SK-N-SH (cell line): Measurements from ENCODE around the gene GRK3. TPM values are rescaled to one million over a fixed set of nuclear protein-coding genes. Genes with fewer than 3 reads are reported as not detected.

Experiments used
- CTCF ChIA-PET: fragments of 300-600, 350-600 bp; formaldehyde crosslinking; extraction: SDS; loops from one replicate; lab custom pipeline; 2021; lab: Yijun Ruan, JAX
- POLR2A ChIA-PET: fragments of 350-600 bp; sonication (Branson Sonifier 250); formaldehyde crosslinking; extraction: SDS; loops from one replicate; lab custom pipeline; 2020; ENCODE audit warnings: antibody characterized with exemption, inconsistent platforms; lab: Yijun Ruan, JAX
- DNase-seq: peaks from one replicate; pipeline ENCODE4 v3.0.0; 2012
- H2AFZ ChIP-seq: fragments of 200-600 bp; sonication (generic); 2 replicates; pipeline ENCODE4 v1.8.1; 2016; ENCODE audit warnings: antibody characterized with exemption, mild to moderate bottlenecking, low read depth
- H3F3A ChIP-seq: fragments of 200-600 bp; sonication (generic); replicated peaks from 2 replicates; pipeline ENCODE3; 2016; ENCODE audit warnings: antibody characterized with exemption, mild to moderate bottlenecking; ENCODE audit not compliant: insufficient read depth
- H3K27ac ChIP-seq, 2 experiments: fragments of 200-500 bp in 1 of 2; fragments of 200-600 bp in 1 of 2; sonication (Bioruptor generic) in 1 of 2; sonication (generic), shearing (Covaris generic) in 1 of 2; 2 replicates each; pipeline versions ENCODE4 v1.5.1 to v1.6.1; 2014 to 2016; ENCODE audit warnings: low read depth in 2 of 2, inconsistent platforms in 1 of 2, low read length in 1 of 2, mild to moderate bottlenecking in 1 of 2, mixed read lengths in 1 of 2
- H3K27me3 ChIP-seq: fragments of 200-600 bp; sonication (generic), shearing (Covaris generic); 2 replicates; pipeline ENCODE4 v1.6.1; 2016; ENCODE audit warnings: mixed run types; ENCODE audit not compliant: insufficient read depth
- H3K36me3 ChIP-seq, 2 experiments: fragments of 200-500 bp in 1 of 2; fragments of 200-600 bp in 1 of 2; sonication (Bioruptor generic) in 1 of 2; sonication (generic) in 1 of 2; replicated peaks in 1 of 2; 2 replicates each; pipeline versions ENCODE3 to v1.5.1; 2014 to 2016; ENCODE audit warnings: low read length in 1 of 2, mild to moderate bottlenecking in 1 of 2; ENCODE audit not compliant: insufficient read depth in 2 of 2, control insufficient read depth in 1 of 2
- H3K4me1 ChIP-seq, 2 experiments: fragments of 200-500 bp in 1 of 2; fragments of 200-600 bp in 1 of 2; sonication (Bioruptor generic) in 1 of 2; sonication (generic), shearing (Covaris generic) in 1 of 2; 2 replicates each; pipeline versions ENCODE4 v1.5.1 to v1.6.1; 2014 to 2016; ENCODE audit warnings: low read depth in 1 of 2, low read length in 1 of 2, mixed run types in 1 of 2; ENCODE audit not compliant: insufficient read depth in 2 of 2, control insufficient read depth in 1 of 2
- H3K4me2 ChIP-seq: fragments of 200-600 bp; sonication (generic), shearing (Covaris generic); 2 replicates; pipeline ENCODE4 v1.6.1; 2017; ENCODE audit warnings: mixed run types
- H3K4me3 ChIP-seq, 2 experiments: fragments of 200-500 bp in 1 of 2; fragments of 200-600 bp in 1 of 2; sonication (Bioruptor generic) in 1 of 2; sonication (generic), shearing (Covaris generic) in 1 of 2; 2 replicates each; pipeline versions ENCODE4 v1.5.1 to v1.8.1; 2014 to 2016; ENCODE audit warnings: low read depth in 2 of 2, inconsistent platforms in 1 of 2, low read length in 1 of 2, mild to moderate bottlenecking in 1 of 2, mixed read lengths in 1 of 2, moderate library complexity in 1 of 2
- H3K79me2 ChIP-seq: fragments of 200-600 bp; sonication (generic); 2 replicates; pipeline ENCODE4 v1.8.1; 2017; ENCODE audit warnings: mild to moderate bottlenecking; ENCODE audit not compliant: insufficient read depth
- H3K9ac ChIP-seq: fragments of 200-600 bp; sonication (generic); 2 replicates; pipeline ENCODE4 v1.6.1; 2017; ENCODE audit warnings: mixed run types
- H3K9me2 ChIP-seq: fragments of 200-600 bp; sonication (generic); 2 replicates; pipeline ENCODE4 v1.6.1; 2017; ENCODE audit warnings: mixed run types
- H3K9me3 ChIP-seq: fragments of 200-600 bp; sonication (generic); 2 replicates; pipeline ENCODE4 v1.6.1; 2017; ENCODE audit warnings: mixed run types, mild to moderate bottlenecking, moderate library complexity
- H4K20me1 ChIP-seq: fragments of 200-600 bp; sonication (generic); 2 replicates; pipeline ENCODE4 v1.6.1; 2017; ENCODE audit warnings: mild to moderate bottlenecking, mixed run types; ENCODE audit not compliant: insufficient read depth
- CHD2 ChIP-seq: fragments of 150-350 bp; IDR thresholded peaks from 2 replicates; pipeline ENCODE4 v1.6.1; 2018; ENCODE audit warnings: low read length; ENCODE audit not compliant: partially characterized antibody
- FOSL2 ChIP-seq: IDR thresholded peaks from 2 replicates; pipeline ENCODE4 v1.4.0; 2012; ENCODE audit warnings: low read depth, mild to moderate bottlenecking, moderate library complexity, borderline replicate concordance
- FOXJ3 ChIP-seq: sonication (generic); formaldehyde crosslinking; IDR thresholded peaks from 2 replicates; pipeline ENCODE4 v1.5.1; 2020; ENCODE audit warnings: mild to moderate bottlenecking, missing genetic modification reagents
- FOXM1 ChIP-seq: IDR thresholded peaks from 2 replicates; pipeline ENCODE4 v1.4.0; 2012; ENCODE audit warnings: low read depth, mild to moderate bottlenecking
- GABPA ChIP-seq: IDR thresholded peaks from 2 replicates; pipeline ENCODE4 v1.4.0; 2012; ENCODE audit warnings: low read depth, mild to moderate bottlenecking
- GATA2 ChIP-seq: sonication (generic); formaldehyde crosslinking; IDR thresholded peaks from 2 replicates; pipeline ENCODE4 v1.5.0; 2020; ENCODE audit warnings: mild to moderate bottlenecking, missing genetic modification reagents
- JUND ChIP-seq: IDR thresholded peaks from 2 replicates; pipeline ENCODE4 v1.4.0; 2012
- MXI1 ChIP-seq: IDR thresholded peaks from 2 replicates; pipeline ENCODE4 v1.6.1; 2012; ENCODE audit warnings: mild to moderate bottlenecking, low read depth, low read length, improper control_type of control experiment
- POLR2AphosphoS5 ChIP-seq: IDR thresholded peaks from 2 replicates; pipeline ENCODE4 v1.6.1; 2012; ENCODE audit warnings: low read depth, low read length
- RCOR1 ChIP-seq: fragments of 150-350 bp; IDR thresholded peaks from 2 replicates; pipeline ENCODE4 v1.6.1; 2017; ENCODE audit warnings: antibody characterized with exemption, low read length
- RXRA ChIP-seq: IDR thresholded peaks from 2 replicates; pipeline ENCODE4 v1.4.0; 2012; ENCODE audit warnings: low read depth, mild to moderate bottlenecking, borderline replicate concordance
- SIN3A ChIP-seq: IDR thresholded peaks from 2 replicates; pipeline ENCODE4 v1.6.1; 2012; ENCODE audit warnings: low read depth, mild to moderate bottlenecking, low read length, moderate library complexity, borderline replicate concordance
- SMC3 ChIP-seq: IDR thresholded peaks from 2 replicates; pipeline ENCODE4 v1.6.1; 2012; ENCODE audit warnings: low read depth, low read length, improper control_type of control experiment
- TAF1 ChIP-seq: IDR thresholded peaks from 2 replicates; pipeline ENCODE4 v1.6.1; 2012; ENCODE audit warnings: low read depth, mild to moderate bottlenecking, low read length, moderate library complexity, borderline replicate concordance
- TEAD4 ChIP-seq: IDR thresholded peaks from 2 replicates; pipeline ENCODE4 v1.4.0; 2012; ENCODE audit warnings: mild to moderate bottlenecking, borderline replicate concordance; ENCODE audit not compliant: insufficient read depth
- WGBS: methylation state at CpG from one replicate; pipeline ENCODE4 v1.1.6; 2017; ENCODE audit warnings: low lambda C conversion rate; 5-methylcytosine and 5-hydroxymethylcytosine counted together
- polyA plus RNA-seq, 3 experiments: library from polyadenylated mRNA; depleted of rRNA; stranded (reverse); fragments of >200 nt; gene quantifications; 2 replicates each; pipeline ENCODE4 v1.2.3, GENCODE V29; 2012
- TF ChIP-seq, protein P1 (sequence below): IDR thresholded peaks from 2 replicates; pipeline ENCODE4; 2012
- TF ChIP-seq, protein P2 (sequence below): fragments of 200-600 bp; sonication (generic); IDR thresholded peaks from 2 replicates; pipeline ENCODE4 v1.6.1; 2017; ENCODE audit warnings: antibody characterized with exemption, mild to moderate bottlenecking, moderate library complexity
- TF ChIP-seq, protein P3 (sequence below): IDR thresholded peaks from 2 replicates; pipeline ENCODE4 v1.4.0; 2012; ENCODE audit warnings: low read depth
- TF ChIP-seq, protein P4 (sequence below): fragments of 150-350 bp; IDR thresholded peaks from 2 replicates; pipeline ENCODE4 v1.6.1; 2017; ENCODE audit warnings: antibody characterized with exemption, low read length, low read depth, borderline replicate concordance
- TF ChIP-seq, protein P5 (sequence below): IDR thresholded peaks from 2 replicates; pipeline ENCODE4 v1.4.0; 2012; ENCODE audit warnings: low read depth, borderline replicate concordance

Gene GRK3
- polyA plus RNA-seq, 1 of the 3 experiments (the other 2 are of a cell fraction): 1.3 TPM

DNA sequence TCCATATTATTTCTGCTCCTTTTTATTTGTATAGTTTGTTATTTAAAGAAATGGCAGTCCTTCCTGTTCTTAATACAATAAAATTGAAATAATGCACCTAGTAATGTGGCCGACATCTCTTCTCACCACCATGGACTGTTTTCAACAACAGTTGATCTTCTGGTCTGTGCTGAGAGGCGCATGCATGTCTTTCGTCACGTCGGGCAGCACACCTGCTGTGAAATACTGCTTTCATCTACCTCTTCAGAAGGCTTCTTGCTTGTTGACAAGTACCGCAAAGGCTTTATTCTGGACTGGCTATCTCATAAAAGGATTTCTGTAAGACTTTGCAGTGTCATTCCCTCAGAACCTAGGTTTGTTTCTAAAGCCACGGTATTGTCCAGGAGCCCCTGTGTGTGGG lies 163.6 kb downstream of the GRK3 start:
- Histone ChIP-seq H3K27ac (no peak overlapping the region), H3K9me2 (no peaks in the 10 kb centered on the region), H3K79me2 (no peaks in the 10 kb centered on the region), H3K9ac (no peak overlapping the region), H4K20me1 (no peaks in the 10 kb centered on the region), H3K4me2 (no peak overlapping the region), H3F3A (no peaks in the 10 kb centered on the region), H3K4me3 (no peak overlapping the region), H3K4me1 (peaks cover 0 to 8% of the 10 kb centered on the region in 2 experiments; a peak in 1 of 4 replicates), H3K36me3 (peaks cover 0 to 1% of the 10 kb centered on the region in 2 experiments), H2AFZ (no peak overlapping the region), H3K27me3 (no peaks in the 10 kb centered on the region), H3K9me3 (no peaks in the 10 kb centered on the region)
- ChIA-PET POLR2A (no interaction called here), CTCF (interaction anchor here (1.3 kb wide), 1 partner anchor 45 kb away, joined by 4 read pairs; no protein-coding TSS in a partner anchor)
- no peak for DNase-seq
- no peak for TF ChIP-seq FOXM1
- TF ChIP-seq, protein P1, sequence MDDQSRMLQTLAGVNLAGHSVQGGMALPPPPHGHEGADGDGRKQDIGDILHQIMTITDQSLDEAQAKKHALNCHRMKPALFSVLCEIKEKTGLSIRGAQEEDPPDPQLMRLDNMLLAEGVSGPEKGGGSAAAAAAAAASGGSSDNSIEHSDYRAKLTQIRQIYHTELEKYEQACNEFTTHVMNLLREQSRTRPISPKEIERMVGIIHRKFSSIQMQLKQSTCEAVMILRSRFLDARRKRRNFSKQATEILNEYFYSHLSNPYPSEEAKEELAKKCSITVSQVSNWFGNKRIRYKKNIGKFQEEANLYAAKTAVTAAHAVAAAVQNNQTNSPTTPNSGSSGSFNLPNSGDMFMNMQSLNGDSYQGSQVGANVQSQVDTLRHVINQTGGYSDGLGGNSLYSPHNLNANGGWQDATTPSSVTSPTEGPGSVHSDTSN: no peak
- TF ChIP-seq POLR2AphosphoS5: no peak
- TF ChIP-seq CHD2: no peak
- no peak for TF ChIP-seq SMC3
- WGBS: 84% methylated on average over 7 of the region's 7 CpGs

DNA sequence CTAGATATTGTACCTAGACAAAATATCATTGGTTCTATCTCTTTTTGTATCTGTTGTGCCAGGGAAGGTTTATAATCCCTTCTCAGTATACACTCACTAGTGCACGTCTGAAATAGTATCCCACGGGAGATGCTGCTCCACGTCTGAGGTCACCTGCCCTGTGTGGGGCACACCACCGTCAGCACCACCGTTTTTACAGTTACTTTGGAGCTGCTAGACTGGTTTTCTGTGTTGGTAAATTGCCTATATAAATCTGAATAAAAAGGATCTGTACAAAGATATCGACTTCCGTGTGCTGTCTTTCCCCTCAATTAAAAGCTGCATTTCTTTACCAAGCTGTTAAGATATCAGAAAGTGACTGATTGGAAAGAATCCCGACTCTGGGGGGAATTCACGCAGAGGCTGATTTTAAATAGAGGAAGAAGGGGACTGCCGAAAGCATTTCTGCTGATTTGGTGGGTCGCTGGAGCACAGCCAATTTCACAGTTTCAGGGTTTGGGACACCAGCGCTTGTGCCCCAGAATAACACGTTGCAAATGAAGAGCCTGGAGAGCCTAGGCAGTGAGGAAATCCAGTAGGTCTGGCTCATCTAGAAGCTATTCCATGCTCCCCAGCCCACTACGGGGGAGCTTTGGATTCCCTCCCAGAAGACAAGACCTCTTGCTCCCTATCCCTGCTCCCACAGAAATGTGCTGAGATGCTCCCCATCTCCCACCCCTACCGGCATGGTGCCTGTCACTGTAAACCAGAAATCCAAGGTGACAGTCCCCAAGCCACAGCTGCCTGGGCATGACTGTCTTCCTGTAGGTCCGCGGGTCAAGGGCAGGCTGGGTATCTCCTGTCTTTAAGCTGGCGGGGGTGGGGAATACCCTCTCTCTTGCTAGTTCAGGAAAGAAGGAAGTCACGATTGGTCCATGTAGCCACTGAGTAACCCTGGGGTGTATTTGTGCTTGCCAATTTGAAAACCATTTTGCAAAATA lies 164.8 kb downstream of the GRK3 start:
- ChIA-PET CTCF (interaction anchor here (0.7 kb wide), 2 partner anchors 29 to 32 kb away, joined by 3 read pairs; no protein-coding TSS in a partner anchor), POLR2A (no interaction called here)
- no peaks in the 10 kb centered on the region for H3K79me2 ChIP-seq
- H4K20me1 ChIP-seq: no peaks in the 10 kb centered on the region
- no peaks in the 10 kb centered on the region for H3K9me3 ChIP-seq
- no peak overlapping the region for H3K27ac ChIP-seq
- 80% methylated on average over 17 of the region's 19 CpGs for WGBS
- H3K4me3 ChIP-seq: no peak overlapping the region
- no peak overlapping the region for H3K9ac ChIP-seq
- peaks cover 0 to 8% of the 10 kb centered on the region in 2 experiments; a peak in 1 of 4 replicates for H3K4me1 ChIP-seq
- no peak overlapping the region for H2AFZ ChIP-seq
- TF ChIP-seq FOXJ3 (CRISPR knock-in tag) (no peak), FOXM1 (no peak), RCOR1 (no peak), SIN3A (no peak), GABPA (no peak), TAF1 (no peak), MXI1 (no peak), RXRA (no peak), POLR2AphosphoS5 (no peak), GATA2 (no peak), JUND (no peak), SMC3 (no peak), FOSL2 (no peak), TEAD4 (no peak)
- TF ChIP-seq, protein P2, sequence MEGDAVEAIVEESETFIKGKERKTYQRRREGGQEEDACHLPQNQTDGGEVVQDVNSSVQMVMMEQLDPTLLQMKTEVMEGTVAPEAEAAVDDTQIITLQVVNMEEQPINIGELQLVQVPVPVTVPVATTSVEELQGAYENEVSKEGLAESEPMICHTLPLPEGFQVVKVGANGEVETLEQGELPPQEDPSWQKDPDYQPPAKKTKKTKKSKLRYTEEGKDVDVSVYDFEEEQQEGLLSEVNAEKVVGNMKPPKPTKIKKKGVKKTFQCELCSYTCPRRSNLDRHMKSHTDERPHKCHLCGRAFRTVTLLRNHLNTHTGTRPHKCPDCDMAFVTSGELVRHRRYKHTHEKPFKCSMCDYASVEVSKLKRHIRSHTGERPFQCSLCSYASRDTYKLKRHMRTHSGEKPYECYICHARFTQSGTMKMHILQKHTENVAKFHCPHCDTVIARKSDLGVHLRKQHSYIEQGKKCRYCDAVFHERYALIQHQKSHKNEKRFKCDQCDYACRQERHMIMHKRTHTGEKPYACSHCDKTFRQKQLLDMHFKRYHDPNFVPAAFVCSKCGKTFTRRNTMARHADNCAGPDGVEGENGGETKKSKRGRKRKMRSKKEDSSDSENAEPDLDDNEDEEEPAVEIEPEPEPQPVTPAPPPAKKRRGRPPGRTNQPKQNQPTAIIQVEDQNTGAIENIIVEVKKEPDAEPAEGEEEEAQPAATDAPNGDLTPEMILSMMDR: no peak
- TF ChIP-seq, protein P3, sequence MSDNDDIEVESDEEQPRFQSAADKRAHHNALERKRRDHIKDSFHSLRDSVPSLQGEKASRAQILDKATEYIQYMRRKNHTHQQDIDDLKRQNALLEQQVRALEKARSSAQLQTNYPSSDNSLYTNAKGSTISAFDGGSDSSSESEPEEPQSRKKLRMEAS: no peak
- TF ChIP-seq, protein P4, sequence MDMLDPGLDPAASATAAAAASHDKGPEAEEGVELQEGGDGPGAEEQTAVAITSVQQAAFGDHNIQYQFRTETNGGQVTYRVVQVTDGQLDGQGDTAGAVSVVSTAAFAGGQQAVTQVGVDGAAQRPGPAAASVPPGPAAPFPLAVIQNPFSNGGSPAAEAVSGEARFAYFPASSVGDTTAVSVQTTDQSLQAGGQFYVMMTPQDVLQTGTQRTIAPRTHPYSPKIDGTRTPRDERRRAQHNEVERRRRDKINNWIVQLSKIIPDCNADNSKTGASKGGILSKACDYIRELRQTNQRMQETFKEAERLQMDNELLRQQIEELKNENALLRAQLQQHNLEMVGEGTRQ: no peak
- TF ChIP-seq, protein P5, sequence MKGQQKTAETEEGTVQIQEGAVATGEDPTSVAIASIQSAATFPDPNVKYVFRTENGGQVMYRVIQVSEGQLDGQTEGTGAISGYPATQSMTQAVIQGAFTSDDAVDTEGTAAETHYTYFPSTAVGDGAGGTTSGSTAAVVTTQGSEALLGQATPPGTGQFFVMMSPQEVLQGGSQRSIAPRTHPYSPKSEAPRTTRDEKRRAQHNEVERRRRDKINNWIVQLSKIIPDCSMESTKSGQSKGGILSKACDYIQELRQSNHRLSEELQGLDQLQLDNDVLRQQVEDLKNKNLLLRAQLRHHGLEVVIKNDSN: no peak
- H3K9me2 ChIP-seq: no peaks in the 10 kb centered on the region
- DNase-seq: no peak
- no peak overlapping the region for H3K4me2 ChIP-seq
- no peaks in the 10 kb centered on the region for H3K36me3 ChIP-seq
- no peaks in the 10 kb centered on the region for H3F3A ChIP-seq
- H3K27me3 ChIP-seq: no peaks in the 10 kb centered on the region
